ENCODE data around the gene MADD.
A peak's percentile ranks its signal among the peaks of the same experiment; 100 is the strongest.

Gene MADD

DNA sequence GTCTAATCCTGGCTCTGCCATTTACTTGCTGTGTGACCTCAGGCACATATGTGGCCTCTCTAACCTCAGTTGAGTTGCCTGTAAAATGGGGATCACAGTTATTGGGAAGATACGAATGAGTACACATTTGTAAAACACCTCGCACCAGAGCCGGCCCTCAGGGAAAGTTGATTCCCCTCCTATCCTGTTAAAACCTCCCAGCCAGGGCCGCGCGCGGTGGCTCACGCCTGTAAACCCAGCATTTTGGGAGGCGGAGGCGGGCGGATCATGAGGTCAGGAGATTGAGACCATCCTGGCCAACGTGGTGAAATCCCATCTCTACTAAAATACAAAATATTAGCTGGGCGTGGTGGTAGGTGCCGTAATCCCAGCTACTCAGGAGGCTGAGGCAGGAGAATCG is 90.4 kb downstream of the MADD start:
- DNase-seq: no peak

DNA sequence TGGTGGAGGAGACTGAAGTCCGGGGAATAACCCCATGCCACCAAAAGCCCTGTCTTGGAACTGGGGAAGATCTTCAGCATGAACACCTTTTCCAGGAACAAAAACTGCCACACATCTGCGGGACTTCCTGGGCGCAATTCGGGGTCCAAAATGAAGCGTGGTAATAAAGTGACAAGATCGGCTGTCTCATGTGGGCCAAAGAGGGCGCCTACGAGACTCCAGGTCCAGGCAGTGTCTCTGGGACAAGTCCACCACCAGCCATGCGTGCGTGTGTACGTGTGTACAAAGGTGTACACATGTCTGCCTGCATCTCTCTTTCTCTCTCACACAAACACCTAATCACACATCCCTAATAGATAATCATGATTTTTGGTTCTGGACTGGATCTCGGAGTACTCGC is 91.5 kb downstream of the MADD start:
- DNase-seq: no peak

DNA sequence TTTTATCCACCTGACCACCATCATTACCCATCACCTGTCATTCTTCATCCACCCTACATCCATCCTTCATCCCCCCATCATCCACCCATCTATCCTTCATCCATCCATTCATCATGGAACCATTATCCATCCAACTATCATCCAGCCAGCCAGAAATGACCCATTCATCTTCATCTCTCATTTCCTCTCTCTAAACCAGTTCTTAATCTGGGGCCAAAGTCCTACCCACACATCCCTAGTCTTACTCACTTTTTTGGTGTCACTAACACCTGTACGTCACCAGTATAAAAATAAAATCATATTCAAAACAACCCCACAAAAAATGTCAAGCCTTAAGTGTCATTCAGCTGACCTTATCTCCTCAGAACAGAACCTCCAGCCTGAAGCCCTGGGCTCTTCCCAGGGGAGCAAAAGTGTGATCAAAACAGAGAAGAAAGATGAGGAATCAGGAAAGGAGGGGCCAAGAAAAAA is 96.1 kb downstream of the MADD start:
- DNase-seq: no peak

DNA sequence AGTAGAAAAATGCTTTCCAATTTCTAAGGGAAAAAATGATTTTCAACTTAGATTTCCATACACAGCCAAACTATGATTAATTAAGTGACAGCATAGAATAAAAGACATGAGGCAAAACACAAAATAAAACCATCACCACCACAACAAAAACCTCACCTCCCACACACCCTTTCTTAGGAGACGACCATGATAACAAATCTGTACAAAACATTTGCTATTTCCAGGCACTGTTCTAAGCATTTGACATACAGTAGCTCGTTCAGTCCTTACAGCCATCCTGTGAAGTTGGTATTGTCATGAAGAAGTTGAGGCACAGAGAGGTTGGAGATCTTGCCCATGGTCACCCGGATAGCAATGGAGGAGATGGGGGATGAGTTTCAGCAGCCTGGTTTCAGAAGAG is 99.7 kb downstream of the MADD start:
- no peak for DNase-seq

DNA sequence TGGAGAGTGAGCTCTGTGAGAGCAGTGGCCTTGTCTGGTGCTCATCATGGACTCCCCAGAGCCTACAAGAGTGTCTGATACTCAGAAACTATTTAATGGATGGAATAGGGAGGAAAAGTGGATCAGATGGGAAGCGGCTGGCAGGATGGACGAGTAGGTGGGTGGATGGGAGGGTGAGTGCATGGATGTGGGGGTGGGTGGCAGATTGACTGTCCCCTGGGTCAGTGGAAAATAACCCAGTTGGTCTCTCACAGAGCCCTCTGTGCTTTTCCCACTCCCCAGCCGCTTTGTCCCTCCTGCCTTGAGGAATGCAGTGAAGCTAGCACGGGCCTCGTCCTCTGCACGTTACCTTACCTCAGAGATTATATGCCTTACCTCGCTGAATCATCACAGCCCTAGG is 102.5 kb downstream of the MADD start:
- no peak for DNase-seq

DNA sequence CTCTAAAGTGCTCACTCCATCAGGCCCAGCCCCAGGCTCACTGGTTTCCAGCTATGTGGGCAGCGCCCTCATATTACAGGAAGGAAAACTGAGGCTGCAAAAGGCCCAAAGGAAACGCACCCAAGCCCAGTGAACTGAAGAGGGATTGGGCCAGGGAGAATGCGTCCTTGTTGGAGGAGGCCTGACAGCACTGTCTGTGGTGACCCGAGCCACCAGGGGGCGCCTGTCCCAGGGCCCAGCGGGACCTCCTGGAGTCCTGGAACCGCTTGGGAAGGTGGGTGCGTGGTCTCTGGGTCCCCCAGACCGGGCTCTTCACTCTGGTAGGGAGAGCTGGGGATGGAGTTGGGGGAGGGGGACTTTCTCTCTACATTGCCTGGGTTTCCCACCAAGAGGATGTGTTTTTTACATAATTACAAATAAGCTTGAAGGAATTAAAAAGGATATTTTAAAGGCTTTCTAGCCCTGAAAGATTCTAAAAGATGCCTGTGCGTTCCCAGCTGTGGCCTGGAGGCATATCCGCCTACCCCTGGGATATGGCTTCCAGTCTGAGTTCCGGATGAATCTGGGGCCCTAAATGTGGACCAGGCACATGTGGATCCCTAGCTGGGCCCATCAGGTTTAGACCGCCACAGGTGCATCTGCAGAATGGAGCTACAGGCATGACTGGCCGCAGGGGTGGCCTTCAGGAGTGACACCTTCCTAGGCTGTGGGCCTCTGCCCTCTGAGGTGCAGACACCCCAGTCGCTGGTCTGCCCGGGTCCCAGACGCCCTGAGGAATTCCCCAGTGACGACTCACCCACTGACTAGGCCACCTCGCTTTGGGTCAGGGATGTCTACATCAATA is 104.2 kb downstream of the MADD start:
- DNase-seq: peak; percentile 83

DNA sequence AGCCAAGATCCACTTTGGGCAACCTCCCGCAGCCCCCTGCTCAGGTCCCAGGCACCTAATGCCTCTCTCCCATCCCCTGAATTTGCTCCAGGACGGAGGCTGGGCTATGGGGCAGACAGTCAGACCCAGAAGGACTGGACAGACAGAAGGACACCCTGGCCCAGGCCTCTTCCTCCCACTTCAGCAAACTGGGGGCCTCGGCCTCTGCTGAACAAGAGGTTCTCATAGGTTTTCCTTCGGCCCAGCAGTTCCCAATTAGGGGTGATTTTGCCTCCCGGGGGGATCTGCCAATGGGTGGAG is 104.7 kb downstream of the MADD start:
- DNase-seq: no peak

DNA sequence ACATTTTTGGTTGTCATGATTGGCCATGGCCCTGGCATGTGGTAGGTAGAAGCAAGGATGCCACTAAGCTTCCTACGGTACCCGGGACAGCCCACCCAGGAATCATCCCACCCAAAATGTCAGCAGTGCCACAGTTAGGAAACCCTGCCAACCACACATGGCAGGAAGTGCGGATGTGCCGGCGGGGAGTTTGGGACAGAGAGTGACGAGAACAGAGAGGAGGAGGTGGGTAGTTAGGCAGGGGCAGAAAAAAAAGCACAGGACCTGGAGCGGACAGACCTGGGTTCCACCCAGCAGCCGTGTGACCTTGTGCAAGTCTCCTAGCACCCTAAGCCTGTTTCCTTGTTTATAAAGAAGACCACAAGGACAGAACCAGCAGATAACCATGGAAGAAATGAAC is 105.1 kb downstream of the MADD start:
- DNase-seq: no peak

DNA sequence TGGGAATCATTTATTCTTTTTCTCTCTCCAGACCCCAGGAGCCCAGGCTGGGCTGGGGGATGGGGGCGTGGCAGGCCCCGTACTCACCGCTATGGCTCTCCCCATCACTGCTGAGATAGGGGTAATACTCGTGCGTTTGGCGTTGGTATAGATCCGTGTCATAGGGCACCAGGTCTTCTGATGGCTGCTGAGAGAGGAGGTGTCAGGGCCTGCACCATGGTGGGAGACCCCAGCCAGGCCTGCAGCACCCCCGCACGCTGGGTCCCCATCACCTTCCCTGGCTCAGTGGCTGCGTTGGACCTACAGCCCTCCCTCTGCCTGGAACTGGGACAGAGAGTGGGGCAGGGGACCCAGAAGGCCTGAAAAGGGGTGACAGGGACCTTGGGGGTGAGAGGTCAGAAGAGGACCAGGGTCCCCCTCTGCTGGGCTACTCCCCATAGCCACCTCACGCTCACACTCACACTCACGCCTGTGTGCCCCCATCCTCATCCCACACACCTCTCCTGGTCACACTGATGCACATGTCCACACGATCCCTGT is 105.7 kb downstream of the MADD start:
- DNase-seq: no peak

DNA sequence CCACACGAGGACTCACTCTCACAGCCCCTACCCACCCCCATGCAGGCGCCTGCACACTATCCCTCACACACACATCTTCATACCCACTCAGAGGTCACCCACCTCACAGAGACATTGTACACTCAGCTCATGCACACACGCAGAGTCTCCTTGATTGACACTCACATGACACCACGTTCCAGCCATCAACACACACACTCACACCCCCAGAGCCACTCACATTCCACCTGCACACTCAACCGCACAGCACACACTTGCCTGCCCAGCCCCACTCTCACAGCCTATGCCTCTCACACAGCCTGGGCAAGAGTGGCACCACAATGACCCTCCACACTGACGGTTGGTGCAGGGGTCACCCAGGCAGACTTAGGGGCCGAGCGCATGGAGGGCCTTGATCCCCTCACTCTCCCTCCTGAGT is 106.2 kb downstream of the MADD start:
- DNase-seq: no peak

DNA sequence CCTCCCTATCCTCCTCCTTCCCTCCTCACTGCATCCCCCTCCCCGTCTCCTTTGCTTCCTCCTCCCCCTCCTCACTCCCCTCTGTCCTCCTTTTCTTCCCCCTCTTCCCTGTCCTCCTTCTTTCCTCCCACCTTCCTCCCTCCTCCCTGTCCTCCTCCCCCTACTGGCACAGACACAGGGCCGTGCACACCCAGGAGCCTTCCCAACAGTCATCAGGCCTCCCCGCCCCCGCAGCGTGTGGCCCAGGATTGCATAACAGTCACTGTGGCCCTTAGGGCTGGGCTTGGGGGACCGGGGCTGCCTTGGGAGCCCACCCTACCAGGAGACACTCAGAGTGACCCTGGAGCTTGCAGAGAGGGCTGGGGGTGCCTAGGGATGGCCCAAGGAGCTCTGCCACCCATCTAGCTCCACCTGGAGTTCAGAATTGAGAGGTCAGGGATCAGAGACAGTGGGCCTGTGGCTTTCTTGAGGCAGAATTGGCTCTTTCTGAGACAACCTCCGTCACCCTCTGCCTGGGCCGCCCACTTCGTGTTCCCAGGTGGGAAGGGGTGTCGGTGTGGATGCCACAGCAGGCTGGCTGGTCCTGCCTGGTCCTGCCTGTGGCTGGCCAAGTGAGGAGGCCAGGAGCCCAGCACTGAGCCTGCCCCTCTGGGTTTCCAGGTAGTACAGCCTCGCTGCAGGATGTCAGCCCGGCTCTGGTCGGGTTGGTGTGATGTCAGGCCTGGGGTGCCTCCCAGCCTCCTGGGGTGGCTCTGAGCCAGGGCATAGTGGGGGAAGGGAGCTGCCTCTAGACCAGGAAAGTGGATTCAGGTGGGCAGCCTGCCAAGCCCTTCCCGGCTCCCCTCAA is 106.8 kb downstream of the MADD start:
- DNase-seq: no peak

DNA sequence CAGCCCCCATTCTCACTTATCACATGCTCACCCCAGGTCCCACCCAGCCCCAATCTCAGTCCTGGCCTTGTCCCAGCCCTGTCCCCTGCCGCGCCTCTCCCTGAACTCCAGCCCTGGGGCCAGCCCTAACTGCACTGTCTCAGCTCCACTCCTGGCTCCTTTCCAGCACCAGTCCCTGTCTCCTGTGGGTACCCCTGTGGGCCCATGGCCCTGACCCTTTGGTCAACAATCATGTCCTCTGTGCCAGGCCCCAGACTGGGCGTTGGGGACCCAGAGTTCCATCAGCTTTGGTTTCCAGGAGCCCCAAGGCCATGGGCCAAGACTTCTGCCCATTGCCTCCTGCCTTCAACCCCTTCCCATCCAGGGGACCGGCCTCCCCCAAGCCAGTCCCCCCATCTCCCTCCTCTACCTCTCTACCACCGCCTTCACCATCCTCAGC is 107.7 kb downstream of the MADD start:
- no peak for DNase-seq

DNA sequence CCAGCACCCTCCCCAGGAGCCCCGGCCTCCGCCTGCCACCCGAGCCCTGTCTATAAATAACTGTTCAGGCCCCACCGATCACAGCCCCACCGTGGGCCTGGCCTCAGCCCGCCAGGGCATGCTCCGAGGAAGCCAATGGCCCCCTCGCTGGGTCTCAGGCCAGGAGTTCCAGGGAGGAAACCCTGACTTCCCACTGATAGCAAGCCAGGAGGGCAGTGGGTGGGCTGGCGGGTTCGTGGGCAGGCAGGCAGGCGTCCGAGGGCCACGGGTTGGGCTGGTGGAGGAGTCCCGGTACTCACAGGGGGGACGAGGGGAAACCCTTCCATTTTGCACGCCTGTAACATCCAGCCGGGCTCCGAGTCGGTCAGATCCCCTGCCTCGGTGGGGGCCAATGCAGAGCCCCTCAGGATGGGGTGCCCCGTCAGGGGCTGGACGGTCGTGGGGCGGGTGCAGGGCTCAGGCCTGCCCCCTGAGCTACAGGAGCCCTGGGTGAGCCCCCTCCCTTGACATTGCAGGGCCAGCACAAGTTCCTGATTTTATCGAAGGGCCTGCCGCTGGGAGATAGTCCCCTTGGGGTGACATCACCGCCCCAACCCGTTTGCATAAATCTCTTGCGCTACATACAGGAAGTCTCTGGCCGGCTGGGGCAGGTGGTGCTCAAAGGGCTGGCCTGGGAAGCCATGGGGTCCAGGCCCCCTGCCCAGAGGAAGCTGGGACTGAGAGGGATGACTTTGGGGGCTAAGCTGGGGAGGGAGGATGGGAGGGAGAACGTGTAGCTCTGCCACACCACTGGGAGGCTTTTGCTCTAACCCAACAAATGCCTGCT is 108.3 kb downstream of the MADD start, which contains the start of gene SPI1:
SPI1 (minus strand) TSS at position 538 of the 826 bp plus-strand sequence; CDS start at position 344, 194 bp downstream.
- DNase-seq: no peak

DNA sequence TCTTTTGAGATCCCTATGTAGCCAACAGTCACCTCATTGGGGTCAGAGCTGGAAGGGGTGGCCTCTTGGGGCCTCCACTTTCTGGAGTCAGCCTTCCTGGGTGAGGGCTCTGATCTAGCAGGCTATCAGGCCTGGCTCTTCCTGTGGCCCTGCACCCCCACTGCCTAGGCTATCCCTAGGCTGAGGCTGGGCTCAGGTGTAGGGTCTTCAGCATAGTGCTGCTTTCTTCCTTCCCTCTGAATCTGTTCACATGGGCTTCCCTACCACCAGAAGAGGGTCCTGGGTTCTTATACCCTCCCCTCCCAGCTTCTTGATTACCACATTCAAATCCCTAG is 108.9 kb downstream of the MADD start:
- DNase-seq: no peak

DNA sequence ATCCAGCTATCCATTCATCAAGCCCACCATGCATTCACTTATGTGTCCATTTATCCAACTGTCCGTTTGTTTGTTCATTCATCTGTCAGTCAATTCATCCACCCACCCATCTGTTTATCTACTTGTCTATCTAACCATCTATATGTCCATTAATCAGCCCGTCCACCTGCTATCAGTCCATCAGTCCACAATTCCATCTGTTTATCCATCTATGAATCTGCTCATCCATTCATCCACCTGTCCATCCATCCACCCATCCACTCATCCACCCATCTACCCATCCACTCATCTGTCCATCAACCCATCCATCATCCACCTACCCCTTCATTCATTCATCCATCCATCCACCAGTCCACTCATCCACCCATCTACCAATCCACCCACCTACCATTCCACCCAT is 109.4 kb downstream of the MADD start:
- DNase-seq: no peak
